Keratinocyte (primary cell): ENCODE measurements around the gene HMGCS1. TPM values are rescaled to one million over a fixed set of nuclear protein-coding genes. Genes with fewer than 3 reads are reported as not detected.
A peak's percentile ranks its signal among the peaks of the same experiment; 100 is the strongest.

Experiments
- DNase-seq: peaks from one replicate; pipeline ENCODE4 v3.0.0-alpha.2; 2011; ENCODE audit warnings: low read depth, missing footprints, low spot score
- FAIRE-seq: peaks from 2 replicates; lab custom pipeline; 2011; peaks lifted over from hg19 to GRCh38; lab: Jason Lieb, UNC
- H2AFZ ChIP-seq: 2 replicates; pipeline ENCODE4 v1.6.0; 2012; ENCODE audit warnings: low read length, control low read depth, inconsistent platforms; ENCODE audit not compliant: control insufficient read depth
- H3K27ac ChIP-seq: 2 replicates; pipeline ENCODE4 v1.5.1; 2011; ENCODE audit warnings: low read length; ENCODE audit not compliant: control insufficient read depth, insufficient read depth
- H3K27me3 ChIP-seq: 3 replicates; pipeline ENCODE4 v1.6.0; 2011; ENCODE audit warnings: low read length; ENCODE audit not compliant: control insufficient read depth, insufficient read depth; ENCODE audit errors: extremely low read depth
- H3K36me3 ChIP-seq, 2 experiments: 2 replicates in 1 of 2; 3 replicates in 1 of 2; pipeline ENCODE4 v1.5.1; 2011; ENCODE audit warnings: low read length in 2 of 2, mild to moderate bottlenecking in 1 of 2; ENCODE audit not compliant: control insufficient read depth in 2 of 2, insufficient read depth in 2 of 2; ENCODE audit errors: extremely low read depth in 1 of 2
- H3K4me1 ChIP-seq: 3 replicates; pipeline ENCODE4 v1.5.1; 2011; ENCODE audit warnings: low read length; ENCODE audit not compliant: control insufficient read depth, insufficient read depth; ENCODE audit errors: extremely low read depth
- H3K4me2 ChIP-seq: 3 replicates; pipeline ENCODE4 v1.6.0; 2011; ENCODE audit warnings: low read depth, low read length; ENCODE audit not compliant: control insufficient read depth, insufficient read depth; ENCODE audit errors: extremely low read depth
- H3K4me3 ChIP-seq, 3 experiments: fragments of 200-600 bp in 1 of 3; sonication (generic) in 1 of 3; 2 replicates in 2 of 3; 3 replicates in 1 of 3; pipeline ENCODE4 v1.5.1; 2011 to 2016; ENCODE audit warnings: low read length in 3 of 3, mild to moderate bottlenecking in 3 of 3, control low read depth in 2 of 3, inconsistent platforms in 1 of 3, low read depth in 1 of 3, mixed read lengths in 1 of 3, mixed run types in 1 of 3, moderate library complexity in 1 of 3; ENCODE audit not compliant: control insufficient read depth in 2 of 3, insufficient read depth in 2 of 3; ENCODE audit errors: extremely low read depth in 1 of 3
- H3K79me2 ChIP-seq: 2 replicates; pipeline ENCODE4 v1.6.0; 2012; ENCODE audit warnings: low read length; ENCODE audit not compliant: control insufficient read depth, insufficient read depth
- H3K9ac ChIP-seq: 3 replicates; pipeline ENCODE4 v1.6.0; 2011; ENCODE audit warnings: low read length; ENCODE audit not compliant: control insufficient read depth, insufficient read depth; ENCODE audit errors: extremely low read depth
- H3K9me1 ChIP-seq: 3 replicates; pipeline ENCODE4 v1.6.0; 2011; ENCODE audit warnings: low read length; ENCODE audit not compliant: control insufficient read depth, insufficient read depth; ENCODE audit errors: extremely low read depth
- H3K9me3 ChIP-seq: 2 replicates; pipeline ENCODE4 v1.5.1; 2012; ENCODE audit warnings: low read depth, low read length; ENCODE audit not compliant: control insufficient read depth
- H4K20me1 ChIP-seq: 3 replicates; pipeline ENCODE4 v1.6.0; 2011; ENCODE audit warnings: low read length; ENCODE audit not compliant: control insufficient read depth, insufficient read depth; ENCODE audit errors: extremely low read depth
- CTCF ChIP-seq, 3 experiments: IDR thresholded peaks in 1 of 3; conservative IDR thresholded peaks in 1 of 3; optimal IDR thresholded peaks in 1 of 3; 2 replicates in 2 of 3; 3 replicates in 1 of 3; pipeline versions ENCODE3 to v1.5.1; 2011; ENCODE audit warnings: low read length in 3 of 3, mild to moderate bottlenecking in 3 of 3, moderate library complexity in 2 of 3, control low read depth in 1 of 3, inconsistent platforms in 1 of 3; ENCODE audit not compliant: insufficient read depth in 2 of 3; ENCODE audit errors: extremely low read depth in 1 of 3
- EZH2 ChIP-seq: IDR thresholded peaks from one replicate; pipeline ENCODE4 v1.6.1; 2012; ENCODE audit warnings: inconsistent platforms, mild to moderate bottlenecking, low read length, moderate library complexity
- dilution Hi-C: fragments of 300-500 bp; cut with MboI; formaldehyde crosslinking; loops from one replicate; pipeline ENCODE4 v1.7.0; 2020; ENCODE audit warnings: low sequenced_read_pairs; ENCODE audit not compliant: extremely low pct_ligation_motif_present
- polyA plus RNA-seq, 5 experiments: library from polyadenylated mRNA; depleted of rRNA in 3 of 5; stranded (reverse) in 3 of 5; stranded (forward) in 1 of 5; unstranded in 1 of 5; fragments of >200 nt; gene quantifications; 1 replicate in 1 of 5; 2 replicates in 3 of 5; 3 replicates in 1 of 5; pipeline versions ENCODE4 v1.2.1 to v1.2.3, GENCODE V29; 2011 to 2012; ENCODE audit warnings: missing spikeins in 2 of 5, low read depth in 1 of 5, low replicate concordance in 1 of 5

HMGCS1 gene
- polyA plus RNA-seq, 1 donor (not counting 4 experiments of a cell fraction or from before 2014, with no cell fraction given): 512 TPM

GRCh38 chr5:43273552-43273951 is 39.7 kb downstream of the HMGCS1 start:
- H2AFZ ChIP-seq: no peak overlapping the region
- H3K79me2 ChIP-seq: no peaks in the 10 kb centered on the region
- no peaks in the 10 kb centered on the region for H3K9me3 ChIP-seq
- no peaks in the 10 kb centered on the region for H3K36me3 ChIP-seq
- no peak overlapping the region for H3K27ac ChIP-seq
- no peak overlapping the region for H3K9ac ChIP-seq
- no peaks in the 10 kb centered on the region for H4K20me1 ChIP-seq
- H3K9me1 ChIP-seq: no peaks in the 10 kb centered on the region
- H3K4me2 ChIP-seq: no peak overlapping the region
- DNase-seq: no peak
- no peak overlapping the region for H3K4me3 ChIP-seq
- H3K4me1 ChIP-seq: peaks cover 5% of the 10 kb centered on the region
- H3K27me3 ChIP-seq: no peaks in the 10 kb centered on the region
- no peak for FAIRE-seq
- dilution Hi-C loops: no loop called here
- TF ChIP-seq CTCF (optimal IDR thresholded peaks at IDR 0.05 in 1 of 3, IDR thresholded peaks at IDR 0.05 in 1 of 3, conservative IDR thresholded peaks at IDR 0.05 in 1 of 3; ENCODE audit: extremely low read depth in 1 of 3, insufficient read depth in 2 of 3, low read length in 3 of 3) (no peak), EZH2 (no peak)

GRCh38 chr5:43270645-43271044 is 42.6 kb downstream of the HMGCS1 start:
- Histone ChIP-seq H3K27ac (no peak overlapping the region), H3K4me2 (no peak overlapping the region), H4K20me1 (no peaks in the 10 kb centered on the region), H3K4me3 (no peak overlapping the region), H3K9me3 (no peaks in the 10 kb centered on the region), H3K4me1 (peaks cover 5% of the 10 kb centered on the region), H3K36me3 (no peaks in the 10 kb centered on the region), H3K79me2 (no peaks in the 10 kb centered on the region), H3K9ac (no peak overlapping the region), H2AFZ (peak overlapping the region; percentile 4), H3K27me3 (no peaks in the 10 kb centered on the region), H3K9me1 (no peaks in the 10 kb centered on the region)
- dilution Hi-C loops: no loop called here
- TF ChIP-seq EZH2: no peak
- TF ChIP-seq CTCF (optimal IDR thresholded peaks at IDR 0.05 in 1 of 3, IDR thresholded peaks at IDR 0.05 in 1 of 3, conservative IDR thresholded peaks at IDR 0.05 in 1 of 3; ENCODE audit: extremely low read depth in 1 of 3, insufficient read depth in 2 of 3, low read length in 3 of 3): no peak
- FAIRE-seq (no peak), DNase-seq (no peak)
